SK-N-SH treated with all-trans-retinoic acid at 6 μM for 48 hours (cell line): ENCODE data around the gene GLRA1.

Source experiments
- ATAC-seq: fragments of 200-7000 bp; cut with Tn5 transposase; 3 replicates; pipeline ENCODE4 v1.9.1; 2020; ENCODE audit warnings: mild to moderate bottlenecking, moderate library complexity
- ARNTL ChIP-seq: fragments of 450-650 bp; formaldehyde crosslinking; IDR thresholded peaks from 2 replicates; pipeline ENCODE4 v1.5.0; 2020; ENCODE audit warnings: low read depth, mild to moderate bottlenecking, moderate library complexity, borderline replicate concordance
- BACH2 ChIP-seq: fragments of 250-450 bp; sonication (Bioruptor Pico); IDR thresholded peaks from 2 replicates; pipeline ENCODE4 v1.9.0; 2021; ENCODE audit warnings: mild to moderate bottlenecking, borderline replicate concordance
- CREB5 ChIP-seq: fragments of 250-450 bp; sonication (Bioruptor Pico); IDR thresholded peaks from 2 replicates; pipeline ENCODE4 v1.5.1; 2020; ENCODE audit warnings: low read depth, mild to moderate bottlenecking, moderate library complexity
- CSDC2 ChIP-seq: fragments of 250-450 bp; sonication (Bioruptor Pico); IDR thresholded peaks from 2 replicates; pipeline ENCODE4 v1.5.0; 2020; ENCODE audit warnings: mild to moderate bottlenecking, moderate library complexity
- ESRRG ChIP-seq: fragments of 250-450 bp; sonication (Bioruptor Pico); IDR thresholded peaks from 2 replicates; pipeline ENCODE4 v1.6.1; 2021; ENCODE audit warnings: mild to moderate bottlenecking
- GLIS3 ChIP-seq: fragments of 250-450 bp; sonication (Bioruptor Pico); IDR thresholded peaks from 2 replicates; pipeline ENCODE4 v1.5.0; 2020; ENCODE audit warnings: mild to moderate bottlenecking, moderate library complexity
- ISL1 ChIP-seq: fragments of 250-450 bp; sonication (Bioruptor Pico); IDR thresholded peaks from 2 replicates; pipeline ENCODE4 v2.1.2; 2022; ENCODE audit warnings: mild to moderate bottlenecking, moderate library complexity
- OSR1 ChIP-seq: fragments of 250-450 bp; sonication (Bioruptor Pico); IDR thresholded peaks from 2 replicates; pipeline ENCODE4 v1.8.0; 2022; ENCODE audit warnings: moderate library complexity, mild to moderate bottlenecking, inconsistent platforms
- PATZ1 ChIP-seq: fragments of 250-450 bp; sonication (Bioruptor Pico); IDR thresholded peaks from 2 replicates; pipeline ENCODE4 v1.8.0; 2020; ENCODE audit warnings: mild to moderate bottlenecking, moderate library complexity, borderline replicate concordance
- PPARA ChIP-seq: fragments of 250-450 bp; sonication (Bioruptor Pico); IDR thresholded peaks from 2 replicates; pipeline ENCODE4 v1.5.0; 2020; ENCODE audit warnings: mild to moderate bottlenecking, borderline replicate concordance
- RARB ChIP-seq: fragments of 250-450 bp; sonication (Bioruptor Pico); IDR thresholded peaks from 2 replicates; pipeline ENCODE4 v1.8.0; 2021; ENCODE audit warnings: mild to moderate bottlenecking, moderate library complexity
- SNAI2 ChIP-seq: fragments of 250-450 bp; sonication (Bioruptor Pico); IDR thresholded peaks from 2 replicates; pipeline ENCODE4 v1.5.0; 2020; ENCODE audit warnings: mild to moderate bottlenecking, moderate library complexity
- TCF4 ChIP-seq: fragments of 250-450 bp; sonication (Bioruptor Pico); IDR thresholded peaks from 2 replicates; pipeline ENCODE4 v1.8.0; 2021; ENCODE audit warnings: mild to moderate bottlenecking, moderate library complexity, borderline replicate concordance
- TOX ChIP-seq: fragments of 250-450 bp; sonication (Bioruptor Pico); IDR thresholded peaks from 2 replicates; pipeline ENCODE4 v1.8.0; 2021; ENCODE audit warnings: mild to moderate bottlenecking, moderate library complexity, borderline replicate concordance
- TSHZ2 ChIP-seq: fragments of 250-450 bp; sonication (Bioruptor Pico); IDR thresholded peaks from 2 replicates; pipeline ENCODE4 v1.5.0; 2020; ENCODE audit warnings: mild to moderate bottlenecking, moderate library complexity
- ZC3H10 ChIP-seq: fragments of 250-450 bp; sonication (Bioruptor Pico); IDR thresholded peaks from 2 replicates; pipeline ENCODE4 v1.5.1; 2021; ENCODE audit warnings: mild to moderate bottlenecking, moderate library complexity
- ZFP3 ChIP-seq: fragments of 250-450 bp; sonication (Bioruptor Pico); IDR thresholded peaks from 2 replicates; pipeline ENCODE4 v1.5.0; 2020; ENCODE audit warnings: mild to moderate bottlenecking, moderate library complexity
- ZFP30 ChIP-seq: fragments of 450-650 bp; formaldehyde crosslinking; IDR thresholded peaks from 2 replicates; pipeline ENCODE4 v1.5.0; 2022; ENCODE audit warnings: mild to moderate bottlenecking, moderate library complexity
- ZNF565 ChIP-seq: fragments of 450-650 bp; formaldehyde crosslinking; conservative IDR thresholded peaks from 2 replicates; pipeline ENCODE4 v1.5.0; 2020; ENCODE audit warnings: low read depth, mild to moderate bottlenecking, moderate library complexity
- ZNF70 ChIP-seq: fragments of 450-650 bp; formaldehyde crosslinking; IDR thresholded peaks from 2 replicates; pipeline ENCODE4 v1.5.0; 2020; ENCODE audit warnings: mild to moderate bottlenecking, moderate library complexity
- TF ChIP-seq, protein P1 (sequence below): fragments of 250-450 bp; sonication (Bioruptor Pico); IDR thresholded peaks from 2 replicates; pipeline ENCODE4 v1.8.0; 2021; ENCODE audit warnings: low read depth, mild to moderate bottlenecking, moderate library complexity, borderline replicate concordance

The GLRA1 gene

DNA sequence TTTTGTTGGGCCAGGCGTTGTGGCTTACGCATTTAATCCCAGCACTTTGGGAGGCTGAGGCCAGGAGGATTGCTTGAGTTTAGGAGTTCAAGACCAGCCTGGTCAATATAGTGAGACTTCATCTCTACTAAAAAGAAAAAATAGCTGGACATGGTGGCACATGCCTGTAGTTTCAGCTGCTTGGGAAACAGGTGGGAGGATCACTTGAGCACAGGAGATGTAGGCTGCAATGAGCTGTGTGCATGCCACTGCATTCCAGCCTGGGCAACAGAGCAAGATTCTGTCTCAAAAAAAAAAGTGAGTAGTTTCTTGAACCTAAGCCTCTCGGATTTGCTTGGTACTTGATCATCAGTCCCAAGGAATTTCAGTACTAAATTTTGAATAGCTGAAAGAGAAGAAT lies 126.0 kb downstream of the GLRA1 start:
- TF ChIP-seq ZNF70 (CRISPR knock-in tag) (no peak), CREB5 (CRISPR knock-in tag) (no peak)
- no peak for ATAC-seq

- no peak for TF ChIP-seq ZFP30 (CRISPR knock-in tag)
- TF ChIP-seq PATZ1 (CRISPR knock-in tag) = no peak
- no peak for TF ChIP-seq ESRRG (CRISPR knock-in tag)
- TF ChIP-seq OSR1 = no peak
- TF ChIP-seq ARNTL (CRISPR knock-in tag) = no peak
- ATAC-seq = no peak
These were observed 129.2 kb downstream of the GLRA1 start for GRCh38 chr5:151795426-151795825.

DNA sequence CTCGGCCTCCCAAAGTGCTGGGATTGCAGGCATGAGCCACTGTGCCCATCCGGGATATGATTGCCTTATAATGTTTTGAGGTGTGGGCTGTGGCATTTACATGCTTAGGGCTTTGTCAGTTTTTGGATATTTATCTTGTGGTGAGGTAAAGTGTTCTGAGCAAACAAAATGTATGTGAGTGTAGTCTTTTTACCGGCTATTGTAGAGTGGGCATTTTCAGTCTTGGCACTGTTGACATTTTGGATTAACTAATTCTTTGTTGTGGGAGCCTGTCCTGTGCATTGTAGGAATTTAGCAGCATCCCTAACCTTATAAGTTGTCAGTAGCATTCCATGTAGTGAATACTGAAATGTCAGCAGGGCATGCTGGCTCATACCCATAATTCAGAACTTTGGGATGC lies 131.3 kb downstream of the GLRA1 start:
- ATAC-seq = no peak
- TF ChIP-seq OSR1 = no peak
- TF ChIP-seq RARB = no peak
- no peak for TF ChIP-seq CSDC2
- TF ChIP-seq, protein P1, sequence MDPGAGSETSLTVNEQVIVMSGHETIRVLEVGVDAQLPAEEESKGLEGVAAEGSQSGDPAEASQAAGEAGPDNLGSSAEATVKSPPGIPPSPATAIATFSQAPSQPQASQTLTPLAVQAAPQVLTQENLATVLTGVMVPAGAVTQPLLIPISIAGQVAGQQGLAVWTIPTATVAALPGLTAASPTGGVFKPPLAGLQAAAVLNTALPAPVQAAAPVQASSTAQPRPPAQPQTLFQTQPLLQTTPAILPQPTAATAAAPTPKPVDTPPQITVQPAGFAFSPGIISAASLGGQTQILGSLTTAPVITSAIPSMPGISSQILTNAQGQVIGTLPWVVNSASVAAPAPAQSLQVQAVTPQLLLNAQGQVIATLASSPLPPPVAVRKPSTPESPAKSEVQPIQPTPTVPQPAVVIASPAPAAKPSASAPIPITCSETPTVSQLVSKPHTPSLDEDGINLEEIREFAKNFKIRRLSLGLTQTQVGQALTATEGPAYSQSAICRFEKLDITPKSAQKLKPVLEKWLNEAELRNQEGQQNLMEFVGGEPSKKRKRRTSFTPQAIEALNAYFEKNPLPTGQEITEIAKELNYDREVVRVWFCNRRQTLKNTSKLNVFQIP (CRISPR knock-in tag) = no peak
- TF ChIP-seq ARNTL (CRISPR knock-in tag) = no peak
- no peak for TF ChIP-seq CREB5 (CRISPR knock-in tag)
- TF ChIP-seq PPARA (CRISPR knock-in tag) = no peak
- TF ChIP-seq TCF4 (CRISPR knock-in tag) = no peak
- no peak for TF ChIP-seq GLIS3 (CRISPR knock-in tag)
- TF ChIP-seq ZC3H10 (CRISPR knock-in tag) = no peak
- no peak for TF ChIP-seq ESRRG (CRISPR knock-in tag)
- no peak for TF ChIP-seq BACH2 (CRISPR knock-in tag)

- TF ChIP-seq ZC3H10 (CRISPR knock-in tag) (no peak), ZFP3 (CRISPR knock-in tag) (no peak), RARB (no peak), ZNF565 (CRISPR knock-in tag) (no peak), ARNTL (CRISPR knock-in tag) (no peak)
- ATAC-seq = no peak
These were observed 136.8 kb downstream of the GLRA1 start for GRCh38 chr5:151787817-151788216.

- ATAC-seq = no peak
- TF ChIP-seq ARNTL (CRISPR knock-in tag) = no peak
- no peak for TF ChIP-seq TSHZ2 (CRISPR knock-in tag)
- TF ChIP-seq GLIS3 (CRISPR knock-in tag) = no peak
- TF ChIP-seq TOX (CRISPR knock-in tag) = no peak
- TF ChIP-seq ZNF70 (CRISPR knock-in tag) = no peak
- TF ChIP-seq ZNF565 (CRISPR knock-in tag) = no peak
- no peak for TF ChIP-seq ZC3H10 (CRISPR knock-in tag)
- no peak for TF ChIP-seq SNAI2 (CRISPR knock-in tag)
- no peak for TF ChIP-seq ISL1 (CRISPR knock-in tag)
- TF ChIP-seq RARB = no peak
- TF ChIP-seq, all 23 proteins: peak for 0
These were observed 138.2 kb downstream of the GLRA1 start for GRCh38 chr5:151786468-151786867.
